HPDE6-E6E7 (cell line): ENCODE measurements around the gene PREB.

Experiments used
- DNase-seq: peaks from one replicate; pipeline ENCODE4 v3.0.0; 2011; ENCODE audit warnings: missing footprints; ENCODE audit errors: extremely low spot score

Gene PREB

GRCh38 chr2:27083410-27084296 is 50.8 kb downstream of the PREB start:
- no peak for DNase-seq

- DNase-seq, result no peak
Observed at GRCh38 chr2:27082773-27083409, 51.5 kb downstream of the PREB start.

- no peak for DNase-seq
Observed at GRCh38 chr2:27081984-27082772, 52.3 kb downstream of the PREB start.
